ENCODE measurements around the gene TCP10L. TPM values are rescaled to one million over a fixed set of nuclear protein-coding genes. Genes with fewer than 3 reads are reported as not detected.

Gene TCP10L
- total and polyA plus RNA-seq, 10 of the 15 experiments (the other 5 are each of a cell fraction or from before 2014, with no cell fraction given), result 0.11 to 0.45 (median 0.19) TPM; not detected in 3

- TF ChIP-seq, protein P1, sequence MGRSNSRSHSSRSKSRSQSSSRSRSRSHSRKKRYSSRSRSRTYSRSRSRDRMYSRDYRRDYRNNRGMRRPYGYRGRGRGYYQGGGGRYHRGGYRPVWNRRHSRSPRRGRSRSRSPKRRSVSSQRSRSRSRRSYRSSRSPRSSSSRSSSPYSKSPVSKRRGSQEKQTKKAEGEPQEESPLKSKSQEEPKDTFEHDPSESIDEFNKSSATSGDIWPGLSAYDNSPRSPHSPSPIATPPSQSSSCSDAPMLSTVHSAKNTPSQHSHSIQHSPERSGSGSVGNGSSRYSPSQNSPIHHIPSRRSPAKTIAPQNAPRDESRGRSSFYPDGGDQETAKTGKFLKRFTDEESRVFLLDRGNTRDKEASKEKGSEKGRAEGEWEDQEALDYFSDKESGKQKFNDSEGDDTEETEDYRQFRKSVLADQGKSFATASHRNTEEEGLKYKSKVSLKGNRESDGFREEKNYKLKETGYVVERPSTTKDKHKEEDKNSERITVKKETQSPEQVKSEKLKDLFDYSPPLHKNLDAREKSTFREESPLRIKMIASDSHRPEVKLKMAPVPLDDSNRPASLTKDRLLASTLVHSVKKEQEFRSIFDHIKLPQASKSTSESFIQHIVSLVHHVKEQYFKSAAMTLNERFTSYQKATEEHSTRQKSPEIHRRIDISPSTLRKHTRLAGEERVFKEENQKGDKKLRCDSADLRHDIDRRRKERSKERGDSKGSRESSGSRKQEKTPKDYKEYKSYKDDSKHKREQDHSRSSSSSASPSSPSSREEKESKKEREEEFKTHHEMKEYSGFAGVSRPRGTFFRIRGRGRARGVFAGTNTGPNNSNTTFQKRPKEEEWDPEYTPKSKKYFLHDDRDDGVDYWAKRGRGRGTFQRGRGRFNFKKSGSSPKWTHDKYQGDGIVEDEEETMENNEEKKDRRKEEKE (IDR thresholded peaks at IDR 0.05), result no peak
- no peak for TF ChIP-seq NR2C2 (IDR thresholded peaks at IDR 0.05; ENCODE audit: borderline replicate concordance, control insufficient read depth, insufficient read length, low read depth)
- TF ChIP-seq SIN3A (IDR thresholded peaks at IDR 0.05; ENCODE audit: low read depth, low read length), result no peak
- no peak for TF ChIP-seq TAF1 (IDR thresholded peaks at IDR 0.05; ENCODE audit: borderline replicate concordance, low read depth, low read length)
- no peak for TF ChIP-seq IRF4 (IDR thresholded peaks at IDR 0.05; ENCODE audit: low read depth, low read length)
- TF ChIP-seq NFXL1 (IDR thresholded peaks at IDR 0.05; ENCODE audit: borderline replicate concordance), result no peak
- no peak for TF ChIP-seq BACH1 (IDR thresholded peaks at IDR 0.05; ENCODE audit: borderline replicate concordance)
- TF ChIP-seq TCF12 (IDR thresholded peaks at IDR 0.05; ENCODE audit: low read depth, low read length), result no peak
- TF ChIP-seq ZNF622 (IDR thresholded peaks at IDR 0.05), result no peak
- TF ChIP-seq MLLT1 (IDR thresholded peaks at IDR 0.05), result no peak
Observed at GRCh38 chr21:32578107-32578691, 7.1 kb downstream of the TCP10L start (continued).
